ENCODE data around the gene RNF208.

RNF208 gene

GRCh38 chr9:137220317-137221094 lies 1.5 kb downstream of the RNF208 start:
- no peak overlapping the region for H2AFZ ChIP-seq (ENCODE audit: low read depth, low read length)
- no peak overlapping the region for H2BK15ac ChIP-seq (ENCODE audit: low read depth, poor library complexity, severe bottlenecking)
- H2AK5ac ChIP-seq (ENCODE audit: low read length, severe bottlenecking), result no peak overlapping the region
- H3K4me2 ChIP-seq (ENCODE audit: low read length, poor library complexity, severe bottlenecking), result no peak overlapping the region
- H3K9ac ChIP-seq (ENCODE audit: low read length), result no peak overlapping the region
- H2BK120ac ChIP-seq (ENCODE audit: low read depth, low read length), result no peak overlapping the region
- no peak overlapping the region for H4K8ac ChIP-seq (ENCODE audit: low read length)
- no peaks in the 10 kb centered on the region for H3K79me1 ChIP-seq (replicated peaks; ENCODE audit: low read length, poor library complexity, severe bottlenecking)
- H3K14ac ChIP-seq (ENCODE audit: low read length in 2 of 2), result no peak overlapping the region
- H2BK5ac ChIP-seq (ENCODE audit: low read depth, low read length, poor library complexity, severe bottlenecking), result no peak overlapping the region
- no peak overlapping the region for H3K27ac ChIP-seq (ENCODE audit: low read length, poor library complexity, severe bottlenecking)
- H3K27me3 ChIP-seq (ENCODE audit: control insufficient read depth in 1 of 2, insufficient read depth in 1 of 2, low read length in 2 of 2), result no peaks in the 10 kb centered on the region
- 92% methylated on average over 51 of the region's 52 CpGs for WGBS
- peak overlapping the region in 1 of 2 experiments; percentile 14 for H3K4me3 ChIP-seq (ENCODE audit: insufficient read depth in 1 of 2, low read depth in 1 of 2, low read length in 2 of 2)
- H2BK12ac ChIP-seq (ENCODE audit: low read length in 2 of 2), result peak overlapping the region in 1 of 2 experiments; percentile 70
- peak overlapping the region; percentile 14 for H4K91ac ChIP-seq (ENCODE audit: low read length)
- DNase-seq, result no peak
- no peak overlapping the region for H3K4ac ChIP-seq (ENCODE audit: low read depth in 1 of 2, low read length in 2 of 2)
- no peak overlapping the region for H3K18ac ChIP-seq (ENCODE audit: low read depth in 1 of 2, low read length in 2 of 2)
- no peaks in the 10 kb centered on the region for H3K9me3 ChIP-seq (ENCODE audit: control insufficient read depth, low read length)
- H3K36me3 ChIP-seq (ENCODE audit: control insufficient read depth in 1 of 2, insufficient read depth in 2 of 2, low read depth in 1 of 2, low read length in 2 of 2), result peaks cover 0 to 20% of the 10 kb centered on the region in 2 experiments
- H3K23ac ChIP-seq (ENCODE audit: low read length in 2 of 2), result no peak overlapping the region
- H3K4me1 ChIP-seq (ENCODE audit: control insufficient read depth, insufficient read depth, low read depth, low read length), result peaks cover 67% of the 10 kb centered on the region

GRCh38 chr9:137219757-137220316 lies 2.2 kb downstream of the RNF208 start:
- Histone ChIP-seq H3K4me1 (ENCODE audit: control insufficient read depth, insufficient read depth, low read depth, low read length) (peaks cover 67% of the 10 kb centered on the region), H3K9me3 (ENCODE audit: control insufficient read depth, low read length) (no peaks in the 10 kb centered on the region), H4K91ac (ENCODE audit: low read length) (no peak overlapping the region), H3K4ac (ENCODE audit: low read depth in 1 of 2, low read length in 2 of 2) (no peak overlapping the region), H3K27me3 (ENCODE audit: control insufficient read depth in 1 of 2, insufficient read depth in 1 of 2, low read length in 2 of 2) (no peaks in the 10 kb centered on the region), H4K8ac (ENCODE audit: low read length) (no peak overlapping the region), H3K14ac (ENCODE audit: low read length in 2 of 2) (no peak overlapping the region), H3K18ac (ENCODE audit: low read depth in 1 of 2, low read length in 2 of 2) (no peak overlapping the region), H3K23ac (ENCODE audit: low read length in 2 of 2) (no peak overlapping the region), H3K9ac (ENCODE audit: low read length) (no peak overlapping the region), H2AK5ac (ENCODE audit: low read length, severe bottlenecking) (no peak overlapping the region), H3K4me3 (ENCODE audit: insufficient read depth in 1 of 2, low read depth in 1 of 2, low read length in 2 of 2) (no peak overlapping the region), H3K36me3 (ENCODE audit: control insufficient read depth in 1 of 2, insufficient read depth in 2 of 2, low read depth in 1 of 2, low read length in 2 of 2) (peaks cover 2 to 27% of the 10 kb centered on the region in 2 experiments), H2BK12ac (ENCODE audit: low read length in 2 of 2) (no peak overlapping the region), H2AFZ (ENCODE audit: low read depth, low read length) (no peak overlapping the region), H3K4me2 (ENCODE audit: low read length, poor library complexity, severe bottlenecking) (no peak overlapping the region), H3K27ac (ENCODE audit: low read length, poor library complexity, severe bottlenecking) (no peak overlapping the region), H3K79me1 (replicated peaks; ENCODE audit: low read length, poor library complexity, severe bottlenecking) (no peaks in the 10 kb centered on the region), H2BK5ac (ENCODE audit: low read depth, low read length, poor library complexity, severe bottlenecking) (no peak overlapping the region), H2BK120ac (ENCODE audit: low read depth, low read length) (no peak overlapping the region), H2BK15ac (ENCODE audit: low read depth, poor library complexity, severe bottlenecking) (no peak overlapping the region)
- WGBS, result 93% methylated on average over 10 of the region's 10 CpGs
- DNase-seq, result no peak

GRCh38 chr9:137218754-137219271 lies 3.2 kb downstream of the RNF208 start:
- Histone ChIP-seq H3K9ac (ENCODE audit: low read length) (no peak overlapping the region), H3K4ac (ENCODE audit: low read depth in 1 of 2, low read length in 2 of 2) (peak overlapping the region in 1 of 2 experiments; percentile 57), H3K23ac (ENCODE audit: low read length in 2 of 2) (no peak overlapping the region), H2BK12ac (ENCODE audit: low read length in 2 of 2) (peak overlapping the region in 1 of 2 experiments; percentile 65), H3K9me3 (ENCODE audit: control insufficient read depth, low read length) (no peaks in the 10 kb centered on the region), H3K4me2 (ENCODE audit: low read length, poor library complexity, severe bottlenecking) (no peak overlapping the region), H3K36me3 (ENCODE audit: control insufficient read depth in 1 of 2, insufficient read depth in 2 of 2, low read depth in 1 of 2, low read length in 2 of 2) (peaks cover 5 to 37% of the 10 kb centered on the region in 2 experiments), H3K18ac (ENCODE audit: low read depth in 1 of 2, low read length in 2 of 2) (peak overlapping the region; percentile 11 to 19), H2BK5ac (ENCODE audit: low read depth, low read length, poor library complexity, severe bottlenecking) (no peak overlapping the region), H2AK5ac (ENCODE audit: low read length, severe bottlenecking) (no peak overlapping the region), H3K4me1 (ENCODE audit: control insufficient read depth, insufficient read depth, low read depth, low read length) (peaks cover 61% of the 10 kb centered on the region), H3K14ac (ENCODE audit: low read length in 2 of 2) (no peak overlapping the region), H3K27ac (ENCODE audit: low read length, poor library complexity, severe bottlenecking) (peak overlapping the region; percentile 59), H4K8ac (ENCODE audit: low read length) (peak overlapping the region; percentile 75), H3K79me1 (replicated peaks; ENCODE audit: low read length, poor library complexity, severe bottlenecking) (no peaks in the 10 kb centered on the region), H4K91ac (ENCODE audit: low read length) (peak overlapping the region; percentile 63), H3K27me3 (ENCODE audit: control insufficient read depth in 1 of 2, insufficient read depth in 1 of 2, low read length in 2 of 2) (no peaks in the 10 kb centered on the region), H2BK15ac (ENCODE audit: low read depth, poor library complexity, severe bottlenecking) (no peak overlapping the region), H2AFZ (ENCODE audit: low read depth, low read length) (no peak overlapping the region), H2BK120ac (ENCODE audit: low read depth, low read length) (no peak overlapping the region), H3K4me3 (ENCODE audit: insufficient read depth in 1 of 2, low read depth in 1 of 2, low read length in 2 of 2) (no peak overlapping the region)
- DNase-seq, result peak; percentile 71
- 37% methylated on average over 12 of the region's 12 CpGs for WGBS

GRCh38 chr9:137218212-137218753 lies 3.8 kb downstream of the RNF208 start:
- 97% methylated on average over 27 of the region's 30 CpGs for WGBS
- Histone ChIP-seq H3K4me3 (ENCODE audit: insufficient read depth in 1 of 2, low read depth in 1 of 2, low read length in 2 of 2) (peak overlapping the region; percentile 5 to 69), H4K8ac (ENCODE audit: low read length) (peak overlapping the region; percentile 59), H2BK5ac (ENCODE audit: low read depth, low read length, poor library complexity, severe bottlenecking) (no peak overlapping the region), H3K4me2 (ENCODE audit: low read length, poor library complexity, severe bottlenecking) (no peak overlapping the region), H3K27ac (ENCODE audit: low read length, poor library complexity, severe bottlenecking) (peak overlapping the region; percentile 59), H3K18ac (ENCODE audit: low read depth in 1 of 2, low read length in 2 of 2) (peak overlapping the region; percentile 14 to 19), H2BK12ac (ENCODE audit: low read length in 2 of 2) (peak overlapping the region in 1 of 2 experiments; percentile 73), H2AK5ac (ENCODE audit: low read length, severe bottlenecking) (no peak overlapping the region), H3K4ac (ENCODE audit: low read depth in 1 of 2, low read length in 2 of 2) (peak overlapping the region in 1 of 2 experiments; percentile 58), H3K4me1 (ENCODE audit: control insufficient read depth, insufficient read depth, low read depth, low read length) (peaks cover 59% of the 10 kb centered on the region), H3K9ac (ENCODE audit: low read length) (no peak overlapping the region), H3K36me3 (ENCODE audit: control insufficient read depth in 1 of 2, insufficient read depth in 2 of 2, low read depth in 1 of 2, low read length in 2 of 2) (peaks cover 5 to 43% of the 10 kb centered on the region in 2 experiments), H3K9me3 (ENCODE audit: control insufficient read depth, low read length) (no peaks in the 10 kb centered on the region), H3K14ac (ENCODE audit: low read length in 2 of 2) (no peak overlapping the region), H3K79me1 (replicated peaks; ENCODE audit: low read length, poor library complexity, severe bottlenecking) (no peaks in the 10 kb centered on the region), H4K91ac (ENCODE audit: low read length) (peak overlapping the region; percentile 64), H2AFZ (ENCODE audit: low read depth, low read length) (no peak overlapping the region), H3K27me3 (ENCODE audit: control insufficient read depth in 1 of 2, insufficient read depth in 1 of 2, low read length in 2 of 2) (no peaks in the 10 kb centered on the region), H3K23ac (ENCODE audit: low read length in 2 of 2) (peak overlapping the region in 1 of 2 experiments; percentile 40), H2BK120ac (ENCODE audit: low read depth, low read length) (no peak overlapping the region), H2BK15ac (ENCODE audit: low read depth, poor library complexity, severe bottlenecking) (peak overlapping the region; percentile 97)
- DNase-seq, result no peak
